Esophagus squamous epithelium (tissue), 5 donors: ENCODE measurements around the gene PREX1. TPM values are rescaled to one million over a fixed set of nuclear protein-coding genes. Genes with fewer than 3 reads are reported as not detected.

Experiments
- DNase-seq: peaks from one replicate; lab custom pipeline; 2025; lab: John Stamatoyannopoulos, UW
- H3K27ac ChIP-seq, 4 donors: fragments of 200-600 bp; sonication (generic); one replicate each; pipeline ENCODE4 v1.5.1; 2016 to 2019; ENCODE audit warnings: mild to moderate bottlenecking in 1 of 4
- H3K27me3 ChIP-seq, 4 donors: fragments of 200-600 bp; sonication (generic); 1 replicate in 3 of 4; 2 replicates in 1 of 4; pipeline versions ENCODE4 v1.5.1 to v1.6.0; 2017 to 2021; ENCODE audit warnings: antibody characterized with exemption in 1 of 4
- H3K36me3 ChIP-seq, 3 donors: fragments of 200-600 bp; sonication (generic); one replicate each; pipeline ENCODE4 v1.5.1; 2016 to 2019
- H3K4me1 ChIP-seq, 3 donors: fragments of 200-600 bp; sonication (generic); one replicate each; pipeline ENCODE4 v1.5.1; 2017 to 2019
- H3K4me3 ChIP-seq, 4 donors: fragments of 200-600 bp; sonication (generic); 1 replicate in 3 of 4; 2 replicates in 1 of 4; pipeline ENCODE4 v1.5.1; 2016 to 2019; ENCODE audit warnings: mild to moderate bottlenecking in 2 of 4, moderate library complexity in 1 of 4
- H3K9me3 ChIP-seq, 3 donors: fragments of 200-600 bp; sonication (generic); one replicate each; pipeline ENCODE4 v1.5.1; 2016 to 2019
- POLR2A ChIP-seq, 4 donors: fragments of 450-650 bp; IDR thresholded peaks; one replicate each; pipeline ENCODE4 v1.6.1; 2017; ENCODE audit warnings: antibody characterized with exemption in 4 of 4, mild to moderate bottlenecking in 4 of 4, moderate library complexity in 3 of 4
- WGBS, 2 donors: methylation state at CpG; one replicate each; pipeline ENCODE4 v1.1.5; 2018; 5-methylcytosine and 5-hydroxymethylcytosine counted together
- intact Hi-C: fragments of 100-400 bp; cut with DNase I; formaldehyde crosslinking; loops from one replicate; pipeline ENCODE4 v1.15.0; 2022
- total RNA-seq, 4 donors: library from RNA; depleted of rRNA; stranded (reverse); fragments of >200 nt; gene quantifications; one replicate each; pipeline ENCODE4 v1.1.0, GENCODE V29; 2016
- TF ChIP-seq, protein P1 (sequence below), 6 experiments: fragments of 450-650 bp in 4 of 6; fragments of 200-600 bp in 2 of 6; sonication (generic) in 2 of 6; IDR thresholded peaks; one replicate each; pipeline ENCODE4 v1.5.1; 2016 to 2019; ENCODE audit warnings: antibody characterized with exemption in 6 of 6, mild to moderate bottlenecking in 4 of 6, moderate library complexity in 4 of 6
- donor health status: DM: yes; HTN: yes; CAD: no.

PREX1 gene
- total RNA-seq, 4 donors from 2014 or later: 4.9 to 25.9 (median 8.9) TPM

DNA sequence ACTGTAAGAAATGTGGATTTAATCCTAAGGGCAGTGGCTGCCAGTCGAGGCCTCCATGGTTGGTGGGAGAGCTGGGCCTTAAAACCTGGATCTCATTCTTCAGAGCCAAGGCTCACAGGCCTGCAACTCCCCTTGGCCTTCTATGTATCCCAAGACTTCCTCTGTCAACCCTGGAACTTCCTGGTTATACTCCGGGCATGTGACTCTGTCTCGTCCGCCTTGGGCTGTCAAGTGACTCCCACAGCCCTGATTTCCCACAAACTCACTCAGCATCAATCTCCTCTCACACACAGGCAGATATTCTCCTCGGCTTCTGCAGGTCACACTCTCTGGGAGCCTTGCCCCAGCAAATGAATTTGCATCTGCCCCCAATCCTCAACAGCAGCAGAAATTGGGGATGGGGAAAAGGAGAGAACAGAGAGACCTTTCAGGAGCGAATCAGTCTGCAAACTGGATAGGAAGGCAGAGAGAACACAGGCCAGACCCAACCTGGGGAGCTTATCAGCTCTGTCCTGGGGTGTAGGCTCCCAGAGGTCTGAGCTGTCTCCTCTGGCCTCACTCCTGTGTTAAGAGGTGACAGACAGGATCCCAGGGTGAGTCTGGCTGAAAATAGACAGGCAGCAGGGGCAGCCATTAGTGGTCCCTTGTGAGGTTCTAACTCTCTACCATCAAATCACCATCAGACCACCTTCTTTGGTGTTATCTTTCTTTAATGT, 30.4 kb upstream of the PREX1 start:
- 41 to 56% methylated on average over 2 to 4 of the region's 6 CpGs for WGBS, 2 donors
- Histone ChIP-seq H3K27me3 (peaks cover 0 to 5% (median 0%) of the 10 kb centered on the region in 4 donors), H3K9me3 (no peaks in the 10 kb centered on the region), H3K27ac (no peak overlapping the region), H3K36me3 (no peaks in the 10 kb centered on the region), H3K4me1 (no peaks in the 10 kb centered on the region), H3K4me3 (no peak overlapping the region)
- DNase-seq: no peak
- intact Hi-C loops: no loop called here
- TF ChIP-seq, protein P1, sequence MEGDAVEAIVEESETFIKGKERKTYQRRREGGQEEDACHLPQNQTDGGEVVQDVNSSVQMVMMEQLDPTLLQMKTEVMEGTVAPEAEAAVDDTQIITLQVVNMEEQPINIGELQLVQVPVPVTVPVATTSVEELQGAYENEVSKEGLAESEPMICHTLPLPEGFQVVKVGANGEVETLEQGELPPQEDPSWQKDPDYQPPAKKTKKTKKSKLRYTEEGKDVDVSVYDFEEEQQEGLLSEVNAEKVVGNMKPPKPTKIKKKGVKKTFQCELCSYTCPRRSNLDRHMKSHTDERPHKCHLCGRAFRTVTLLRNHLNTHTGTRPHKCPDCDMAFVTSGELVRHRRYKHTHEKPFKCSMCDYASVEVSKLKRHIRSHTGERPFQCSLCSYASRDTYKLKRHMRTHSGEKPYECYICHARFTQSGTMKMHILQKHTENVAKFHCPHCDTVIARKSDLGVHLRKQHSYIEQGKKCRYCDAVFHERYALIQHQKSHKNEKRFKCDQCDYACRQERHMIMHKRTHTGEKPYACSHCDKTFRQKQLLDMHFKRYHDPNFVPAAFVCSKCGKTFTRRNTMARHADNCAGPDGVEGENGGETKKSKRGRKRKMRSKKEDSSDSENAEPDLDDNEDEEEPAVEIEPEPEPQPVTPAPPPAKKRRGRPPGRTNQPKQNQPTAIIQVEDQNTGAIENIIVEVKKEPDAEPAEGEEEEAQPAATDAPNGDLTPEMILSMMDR (IDR thresholded peaks at IDR 0.05): no peak
- TF ChIP-seq POLR2A (IDR thresholded peaks at IDR 0.05): no peak

DNA sequence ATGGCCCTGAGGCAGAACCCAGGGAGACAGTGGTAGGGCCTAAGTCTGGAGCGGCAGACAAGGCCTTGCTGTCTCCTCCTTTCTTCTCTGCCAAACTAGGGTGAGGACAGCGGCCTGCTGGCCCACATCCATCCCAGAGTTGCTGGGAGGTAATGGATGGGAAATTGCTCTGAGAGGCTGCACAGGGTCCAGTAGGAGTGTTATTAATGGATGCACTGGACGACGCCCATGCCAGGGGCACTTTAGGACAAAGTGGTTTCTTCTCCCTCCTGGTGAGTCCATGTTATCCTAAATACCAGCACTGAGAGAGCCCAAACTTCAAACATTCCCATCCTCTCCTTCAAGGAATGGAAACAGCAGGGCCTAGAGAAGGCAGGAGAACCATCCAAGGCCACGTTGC, 28.3 kb upstream of the PREX1 start:
- Histone ChIP-seq H3K4me1 (no peaks in the 10 kb centered on the region), H3K27ac (no peak overlapping the region), H3K9me3 (no peaks in the 10 kb centered on the region), H3K36me3 (no peaks in the 10 kb centered on the region), H3K4me3 (no peak overlapping the region), H3K27me3 (peaks cover 0 to 5% (median 0%) of the 10 kb centered on the region in 4 donors)
- intact Hi-C loops: no loop called here
- TF ChIP-seq POLR2A (IDR thresholded peaks at IDR 0.05): no peak
- TF ChIP-seq, protein P1 (IDR thresholded peaks at IDR 0.05): no peak
- 63 to 80% methylated on average over 3 to 4 of the region's 5 CpGs for WGBS, 2 donors
- DNase-seq: no peak

DNA sequence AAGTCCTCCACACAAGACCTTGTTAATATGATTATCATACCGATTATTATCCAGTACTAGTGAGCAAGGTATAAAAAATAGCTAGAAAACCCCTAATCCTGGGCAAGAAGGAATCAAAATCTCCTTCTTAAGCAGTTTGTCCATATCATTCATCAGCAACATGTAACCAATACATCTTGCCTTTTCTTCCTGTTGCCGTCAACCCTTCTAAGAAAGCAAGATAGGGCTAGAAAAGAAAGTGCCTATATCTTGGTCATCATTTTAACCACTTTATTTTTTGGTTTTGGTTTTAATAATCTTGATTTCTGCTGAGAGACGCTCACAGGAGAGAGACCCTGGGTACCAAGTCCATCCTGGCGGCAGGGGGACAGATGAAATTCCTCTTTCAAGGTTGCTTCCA, 27.2 kb upstream of the PREX1 start:
- H3K4me1 ChIP-seq: no peaks in the 10 kb centered on the region
- WGBS, 2 donors: 80 to 84% methylated on average over 3 to 4 of the region's 4 CpGs
- H3K4me3 ChIP-seq: no peak overlapping the region
- no peak for DNase-seq
- intact Hi-C loops: no loop called here
- no peaks in the 10 kb centered on the region for H3K36me3 ChIP-seq
- peaks cover 0 to 12% (median 0%) of the 10 kb centered on the region in 4 donors for H3K27me3 ChIP-seq
- H3K9me3 ChIP-seq: no peaks in the 10 kb centered on the region
- TF ChIP-seq, protein P1 (IDR thresholded peaks at IDR 0.05): no peak
- TF ChIP-seq POLR2A (IDR thresholded peaks at IDR 0.05): no peak
- H3K27ac ChIP-seq: no peak overlapping the region

DNA sequence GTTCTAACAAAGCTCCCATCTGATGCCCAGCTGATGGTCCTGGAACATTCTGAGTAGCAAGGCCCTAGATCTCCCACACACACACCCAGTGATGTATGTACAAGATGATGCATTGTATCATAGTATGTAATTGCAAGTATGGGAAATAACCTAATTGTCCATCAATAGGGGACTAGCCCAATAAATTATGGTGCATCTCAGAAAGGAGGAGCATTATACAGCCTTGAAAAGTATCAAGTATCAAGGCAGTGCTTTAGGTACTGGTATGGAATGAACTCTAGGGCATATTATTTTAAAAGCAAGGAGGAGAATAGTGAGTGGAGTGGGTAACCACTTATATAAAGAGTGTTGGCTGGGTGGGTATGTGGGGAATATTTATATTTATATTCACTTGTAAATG, 24.8 kb upstream of the PREX1 start:
- no peak for TF ChIP-seq POLR2A (IDR thresholded peaks at IDR 0.05)
- TF ChIP-seq, protein P1 (IDR thresholded peaks at IDR 0.05): no peak
- no peaks in the 10 kb centered on the region for H3K36me3 ChIP-seq
- H3K27me3 ChIP-seq: peaks cover 0 to 15% (median 0%) of the 10 kb centered on the region in 4 donors
- intact Hi-C loops: no loop called here
- DNase-seq: no peak
- no peak overlapping the region for H3K27ac ChIP-seq
- no peaks in the 10 kb centered on the region for H3K9me3 ChIP-seq
- no peaks in the 10 kb centered on the region for H3K4me1 ChIP-seq
- H3K4me3 ChIP-seq: no peak overlapping the region

DNA sequence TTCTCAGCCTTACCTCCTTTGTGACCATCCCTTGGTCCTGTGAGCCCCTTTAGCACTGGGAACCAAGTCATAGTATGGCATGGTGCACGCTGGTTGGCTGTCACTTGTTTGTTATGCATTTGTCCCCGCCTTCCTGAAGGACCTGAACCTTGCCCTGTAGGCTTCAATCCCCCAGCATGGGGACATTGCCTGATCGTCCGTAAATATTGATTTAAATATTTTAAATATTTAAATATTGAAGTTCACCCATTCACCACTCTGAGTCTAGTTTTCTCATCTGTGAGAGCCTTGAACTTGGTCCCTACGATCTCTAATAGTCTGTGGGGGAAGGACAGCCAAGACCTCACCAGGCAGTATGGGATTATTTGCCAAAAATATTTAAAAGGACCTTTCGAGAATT, 23.8 kb upstream of the PREX1 start:
- H3K36me3 ChIP-seq: no peaks in the 10 kb centered on the region
- peaks cover 0 to 16% (median 0%) of the 10 kb centered on the region in 4 donors for H3K27me3 ChIP-seq
- DNase-seq: no peak
- no peaks in the 10 kb centered on the region for H3K9me3 ChIP-seq
- no peak overlapping the region for H3K4me3 ChIP-seq
- no peak for TF ChIP-seq POLR2A (IDR thresholded peaks at IDR 0.05)
- TF ChIP-seq, protein P1 (IDR thresholded peaks at IDR 0.05): no peak
- peaks cover 0 to 2% (median 0%) of the 10 kb centered on the region in 3 donors for H3K4me1 ChIP-seq
- WGBS, 2 donors: 83 to 84% methylated on average over 6 of the region's 6 CpGs
- intact Hi-C loops: no loop called here
- H3K27ac ChIP-seq: no peak overlapping the region
